NCI-H2081 (cell line): Measurements from ENCODE around the gene CNPY1.

Source experiments
- DNase-seq, 2 experiments: peaks; one replicate each; lab custom pipeline; 2025; lab: John Stamatoyannopoulos, UW

CNPY1 gene

DNA sequence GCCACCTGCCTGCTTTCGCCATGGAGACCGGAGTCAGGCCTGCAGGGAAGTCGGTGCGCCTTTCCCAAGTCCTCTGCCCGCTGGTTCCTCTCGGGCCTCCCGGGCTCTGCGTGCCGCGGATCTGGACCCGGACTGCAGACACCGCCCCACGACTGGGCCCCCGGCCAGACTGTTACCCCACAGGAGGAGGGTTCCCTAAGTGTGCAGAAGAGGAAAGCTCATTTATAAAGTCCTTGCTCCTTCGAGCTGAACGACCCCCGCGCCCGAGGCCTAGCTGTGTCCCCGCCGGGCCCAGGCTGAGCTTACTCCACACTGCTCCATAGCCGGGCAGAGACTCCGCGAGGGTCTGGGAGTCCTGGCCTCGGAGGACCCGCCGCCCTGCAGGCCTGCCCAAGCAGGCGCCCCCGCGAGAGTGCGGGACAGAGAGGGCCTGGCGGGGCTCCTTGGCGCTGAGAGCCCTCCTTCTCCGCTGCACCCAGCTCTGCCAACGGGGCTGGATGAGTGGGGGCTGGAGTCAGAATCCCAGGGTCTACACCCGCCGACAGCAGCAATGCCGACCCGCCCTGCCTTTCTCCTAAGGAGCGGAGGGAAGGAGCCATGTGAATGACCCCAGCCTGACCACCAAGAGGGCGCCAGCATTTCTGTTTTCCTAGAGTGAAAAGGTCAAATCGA lies 80.1 kb downstream of the CNPY1 start:
- DNase-seq, result no peak

- no peak for DNase-seq
Observed at GRCh38 chr7:155465761-155466141, 80.6 kb downstream of the CNPY1 start.

DNA sequence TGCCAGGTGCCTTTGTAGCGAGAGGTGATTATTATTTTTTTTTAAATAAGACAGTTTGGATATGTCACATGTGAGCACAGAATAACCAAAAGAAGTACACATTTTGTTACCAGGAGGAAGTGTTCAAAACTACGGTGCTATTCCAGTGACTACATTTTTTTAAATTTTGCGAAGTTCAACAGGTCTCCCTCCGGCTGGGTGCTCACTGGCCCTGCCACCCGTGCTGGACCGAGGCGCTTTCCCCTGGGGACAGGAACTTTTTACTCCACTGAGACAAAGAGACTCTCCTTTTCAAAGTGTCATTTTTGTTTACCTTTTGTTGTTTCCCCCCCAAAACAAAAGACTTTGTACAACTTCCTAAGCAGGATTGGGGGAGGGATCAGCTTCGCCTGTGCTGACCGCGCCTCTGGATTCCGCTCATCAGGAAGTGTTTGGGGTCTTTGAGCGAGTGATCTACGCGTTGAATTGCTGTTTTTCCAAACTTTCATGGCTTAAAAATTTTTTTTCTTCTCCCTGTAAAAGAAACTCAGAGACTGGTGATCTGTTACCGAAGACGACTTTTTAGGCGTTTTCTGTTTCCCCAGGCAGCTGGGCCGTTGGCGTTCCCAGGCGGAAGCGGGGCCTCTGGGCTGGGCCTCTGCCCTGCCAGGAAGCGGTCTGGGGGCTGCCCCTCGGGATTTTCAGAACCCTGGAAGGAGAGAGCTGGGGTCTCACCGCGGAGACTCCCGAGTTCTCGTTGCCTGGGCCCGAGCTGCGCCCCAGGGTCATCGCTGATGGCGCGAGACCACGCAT lies 81.2 kb downstream of the CNPY1 start:
- DNase-seq, result no peak

- no peak for DNase-seq
Observed at GRCh38 chr7:155464183-155464582, 82.2 kb downstream of the CNPY1 start.

DNA sequence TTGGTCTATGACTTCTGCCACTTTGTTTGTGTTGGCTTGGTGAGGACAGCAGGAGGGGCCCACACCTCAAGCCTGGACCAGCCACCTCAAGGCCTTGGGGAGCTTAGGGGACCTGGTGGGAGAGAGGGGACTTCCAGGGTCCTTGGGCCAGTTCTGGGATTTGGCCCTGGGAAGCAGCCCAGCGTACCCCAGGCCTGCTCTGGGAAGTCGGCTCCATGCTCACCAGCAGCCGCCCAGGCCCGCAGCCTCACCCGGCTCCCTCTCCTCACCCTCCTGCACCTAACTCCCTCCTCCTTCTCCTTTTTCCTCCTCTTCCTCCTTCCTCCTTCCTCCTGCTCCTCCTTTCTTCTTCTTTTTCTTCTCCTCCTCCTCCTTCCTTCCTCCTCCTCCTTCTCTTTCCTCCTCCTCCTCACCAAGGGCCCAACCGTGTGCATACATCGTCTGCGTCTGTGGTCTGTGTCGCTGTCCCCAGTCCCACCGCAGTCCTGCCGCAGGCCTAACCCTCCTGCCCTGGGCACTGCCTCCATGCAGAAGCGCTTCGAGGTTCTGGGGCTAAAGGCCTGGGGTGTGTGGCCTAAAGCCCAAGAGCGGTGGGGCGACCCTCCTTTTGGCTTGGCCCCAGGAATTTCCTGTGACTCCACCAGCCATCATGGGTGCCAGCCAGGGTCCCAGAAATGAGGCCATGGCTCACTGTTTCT lies 83.1 kb downstream of the CNPY1 start:
- DNase-seq, result no peak

DNA sequence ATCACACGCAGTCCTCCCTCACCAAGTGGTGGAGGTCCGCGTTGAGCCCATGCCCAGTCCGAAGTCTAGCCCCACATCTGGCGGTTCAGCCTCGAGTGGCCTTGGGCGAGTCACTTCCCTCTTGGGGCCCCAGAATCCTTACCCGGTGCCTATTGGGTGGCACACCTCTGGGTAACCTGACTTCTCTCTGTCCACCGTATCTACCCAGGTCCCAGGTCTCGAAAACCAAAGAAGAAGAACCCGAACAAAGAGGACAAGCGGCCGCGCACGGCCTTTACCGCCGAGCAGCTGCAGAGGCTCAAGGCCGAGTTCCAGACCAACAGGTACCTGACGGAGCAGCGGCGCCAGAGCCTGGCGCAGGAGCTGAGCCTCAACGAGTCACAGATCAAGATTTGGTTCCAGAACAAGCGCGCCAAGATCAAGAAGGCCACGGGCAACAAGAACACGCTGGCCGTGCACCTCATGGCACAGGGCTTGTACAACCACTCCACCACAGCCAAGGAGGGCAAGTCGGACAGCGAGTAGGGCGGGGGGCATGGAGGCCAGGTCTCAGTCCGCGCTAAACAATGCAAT lies 84.1 kb downstream of the CNPY1 start:
- DNase-seq, result no peak

- no peak for DNase-seq
Observed at GRCh38 chr7:155461631-155462030, 84.7 kb downstream of the CNPY1 start.

- DNase-seq, result no peak
Observed at GRCh38 chr7:155460926-155461613, 85.3 kb downstream of the CNPY1 start.

- DNase-seq, result no peak
Observed at GRCh38 chr7:155459700-155460461, 86.5 kb downstream of the CNPY1 start.

DNA sequence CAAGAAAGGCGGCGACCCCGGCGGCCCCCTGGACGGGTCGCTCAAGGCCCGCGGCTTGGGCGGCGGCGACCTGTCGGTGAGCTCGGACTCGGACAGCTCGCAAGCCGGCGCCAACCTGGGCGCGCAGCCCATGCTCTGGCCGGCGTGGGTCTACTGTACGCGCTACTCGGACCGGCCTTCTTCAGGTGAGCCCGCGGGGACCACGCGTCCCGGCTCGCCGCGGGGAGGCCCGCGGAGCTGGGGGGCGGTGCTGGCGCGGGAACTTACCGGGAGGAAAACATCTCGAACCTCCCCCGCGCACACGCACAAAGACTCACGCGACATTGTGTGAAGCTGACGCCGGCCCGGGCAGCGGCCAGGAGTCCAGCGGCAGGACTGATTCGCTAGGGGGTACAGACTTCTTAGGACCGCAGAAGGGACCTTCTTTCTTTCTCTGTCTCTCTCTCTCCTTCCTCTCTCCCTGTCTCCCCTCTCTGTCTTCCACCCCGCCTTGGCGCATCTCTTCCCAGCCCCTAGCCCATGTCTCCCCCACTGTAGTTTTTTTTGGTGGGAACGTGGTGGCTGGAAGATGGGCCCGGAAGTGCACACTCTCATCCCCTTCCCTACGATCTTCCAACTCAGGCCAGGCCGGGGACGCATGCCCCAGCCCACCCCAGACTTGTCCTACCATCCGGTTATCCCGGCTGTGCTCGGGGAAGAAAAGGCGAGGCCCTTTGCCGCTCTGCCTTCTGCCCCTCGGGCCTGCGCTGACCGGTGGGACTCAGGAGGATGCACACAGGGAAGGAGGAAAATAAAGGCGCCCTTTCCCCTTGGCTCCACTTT lies 87.3 kb downstream of the CNPY1 start:
- DNase-seq, result no peak

- DNase-seq, result no peak
Observed at GRCh38 chr7:155458111-155458877, 88.1 kb downstream of the CNPY1 start, which contains the start of gene EN2. EN2 (plus strand) TSS chr7:155458129; CDS start chr7:155458378, 249 bp downstream.

DNA sequence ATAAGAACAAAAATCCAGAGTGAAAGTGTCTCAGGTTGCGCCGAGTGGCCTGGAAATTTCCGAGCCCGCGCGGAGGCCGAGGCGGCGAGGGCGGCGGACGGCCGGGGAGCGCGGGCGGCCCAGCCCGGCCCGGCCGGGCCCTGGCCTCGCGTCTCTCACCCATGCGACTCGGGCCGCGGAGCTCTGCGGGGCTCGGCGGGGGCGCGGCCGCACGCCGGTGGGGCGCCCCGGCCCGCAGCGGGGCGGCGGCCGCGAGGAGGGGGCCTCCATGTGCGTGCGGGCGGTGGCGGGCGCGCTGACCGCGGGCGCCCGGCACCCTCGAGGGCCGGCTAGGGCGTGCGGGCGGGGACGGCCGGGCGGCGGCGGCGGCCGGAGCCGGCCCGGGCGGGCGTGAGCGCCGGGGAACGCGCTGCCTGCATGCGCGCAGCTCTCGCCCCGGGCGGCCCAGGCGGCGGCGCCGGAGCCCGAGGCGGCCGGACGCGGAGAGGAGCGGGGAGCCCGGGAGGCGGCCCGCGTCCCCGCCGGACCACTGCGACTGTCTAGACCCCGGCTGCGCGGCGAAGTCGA lies 88.7 kb downstream of the CNPY1 start:
- peak in 1 of 2 experiments; percentile 27 for DNase-seq

DNA sequence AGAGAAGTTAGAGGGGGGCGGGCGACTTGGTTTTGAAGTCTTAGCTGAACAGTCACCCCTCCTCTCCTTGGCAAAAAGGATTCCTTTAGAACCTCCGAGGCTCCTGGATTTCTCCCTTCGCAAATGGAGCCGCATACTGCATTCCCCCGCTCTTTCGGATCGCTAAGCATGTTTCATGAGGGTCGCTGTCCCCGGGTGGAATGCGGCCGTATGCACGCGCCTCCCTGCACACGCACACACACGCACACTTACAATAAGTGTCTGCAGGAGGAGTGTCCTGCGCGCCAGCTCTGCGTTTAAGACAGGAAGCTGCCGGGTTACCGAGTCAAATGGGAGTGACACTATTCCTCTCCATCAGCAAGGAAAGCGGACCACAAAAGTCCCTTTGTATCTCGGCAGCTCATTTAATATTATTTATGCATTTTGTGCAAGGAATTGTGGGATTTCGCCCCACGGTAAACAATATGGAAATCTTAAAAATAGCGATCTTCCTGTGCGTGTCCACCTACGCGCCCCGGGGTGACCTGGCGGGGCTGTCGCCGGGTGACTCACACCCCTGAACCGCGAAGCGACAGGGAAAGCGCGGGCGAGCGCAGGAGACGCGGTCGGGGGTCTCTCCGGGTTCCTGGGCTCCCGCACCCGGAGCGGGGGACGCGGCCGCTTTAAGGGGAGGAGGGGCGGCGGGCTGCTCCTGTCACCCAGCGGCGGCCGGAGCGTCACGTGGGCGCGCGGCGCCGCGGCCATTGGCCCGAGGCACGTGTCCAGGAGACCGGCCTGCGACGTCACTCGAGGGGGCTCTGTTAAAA lies 89.4 kb downstream of the CNPY1 start:
- DNase-seq, result peak; percentile 52 to 69

GRCh38 chr7:155455776-155456737 lies 90.3 kb downstream of the CNPY1 start:
- no peak for DNase-seq

DNA sequence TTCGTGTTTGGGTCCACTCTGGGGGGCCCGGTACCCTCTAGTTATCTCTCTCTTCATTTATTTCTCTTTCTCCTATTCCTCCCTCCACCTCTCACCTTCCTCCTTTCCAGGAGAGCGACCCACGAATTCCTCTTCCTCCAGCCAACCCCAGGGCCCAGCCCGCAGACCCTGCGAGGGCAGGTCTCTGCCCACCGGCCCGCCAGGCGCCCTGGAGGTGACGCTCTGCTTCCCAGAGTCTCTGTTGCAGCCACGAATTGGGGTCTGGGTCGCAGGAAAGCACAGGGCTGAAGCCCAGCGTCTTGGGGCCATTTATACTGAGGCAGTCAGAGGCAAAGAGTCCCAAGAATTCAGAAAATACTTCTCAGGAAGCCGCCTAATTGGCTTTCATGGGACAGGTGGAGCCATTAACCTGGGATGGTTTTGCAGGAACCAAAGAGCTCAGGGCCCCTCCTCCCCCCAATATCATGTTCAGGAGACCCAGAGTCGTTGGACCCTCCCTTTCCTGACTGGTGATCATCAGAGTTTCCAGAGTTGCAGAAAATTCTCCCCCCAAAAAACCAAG lies 91.1 kb downstream of the CNPY1 start:
- no peak for DNase-seq

GRCh38 chr7:155454183-155455112 lies 91.9 kb downstream of the CNPY1 start:
- DNase-seq, result no peak
